ENCODE results near the gene VAMP1. TPM values are rescaled to one million over a fixed set of nuclear protein-coding genes. Genes with fewer than 3 reads are reported as not detected.
A peak's percentile ranks its signal among the peaks of the same experiment; 100 is the strongest.
"Not testable (repeated sequence)": the region's sequence is repeated elsewhere in the genome, so short reads cannot be mapped to it uniquely, and the experiment has no call there.

The VAMP1 gene
- total RNA-seq, 1 donor from 2014 or later, result 4.1 TPM

DNA sequence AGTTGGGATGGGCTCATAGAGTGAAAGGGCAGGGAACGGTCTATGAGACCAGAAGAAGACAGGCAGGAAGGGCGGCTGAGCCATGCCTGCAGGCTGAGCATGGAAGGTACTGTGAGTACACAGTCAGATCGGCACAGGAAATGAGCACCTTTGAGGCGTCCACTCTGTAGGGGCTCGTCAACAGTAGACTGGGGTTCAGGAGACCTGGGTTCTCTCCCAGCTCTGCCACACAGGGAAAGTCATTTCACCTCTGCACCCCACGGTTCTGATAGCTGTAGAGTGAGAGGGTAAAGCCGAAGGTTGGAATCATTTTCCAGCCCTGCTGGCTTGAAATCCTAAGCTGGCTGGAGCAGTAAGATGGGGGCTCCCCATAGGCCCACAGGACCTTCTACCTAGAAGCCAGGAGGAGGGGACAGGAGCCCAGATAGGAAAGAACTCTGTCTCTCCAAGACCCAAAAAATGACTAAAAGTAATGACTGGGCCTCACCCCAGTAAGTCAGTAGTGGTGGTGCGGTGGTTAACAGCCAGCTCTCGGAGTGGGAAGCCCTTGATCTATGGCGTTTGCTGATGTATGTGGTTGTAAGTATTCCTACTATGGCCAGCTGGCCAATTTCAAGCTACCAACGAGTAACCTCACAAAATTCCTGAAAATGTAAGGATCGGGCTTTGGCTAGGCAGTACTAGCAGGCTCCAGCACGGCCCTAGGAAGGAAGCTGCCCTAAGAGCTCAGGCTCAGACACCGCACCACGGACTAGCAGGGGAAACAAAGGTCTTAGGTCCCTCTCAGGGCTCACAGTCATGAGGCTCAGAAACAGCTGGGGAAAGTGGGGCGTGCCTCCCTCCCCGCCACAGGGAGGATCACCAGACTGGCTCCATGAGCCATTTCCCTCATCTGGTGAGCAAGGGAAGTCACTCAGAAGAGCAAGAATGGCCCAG, 36.0 kb downstream of the VAMP1 start:
- intact Hi-C loops (cut with DNase I), result no loop called here
- peak; percentile 27 for DNase-seq (ENCODE audit: low spot score)

DNA sequence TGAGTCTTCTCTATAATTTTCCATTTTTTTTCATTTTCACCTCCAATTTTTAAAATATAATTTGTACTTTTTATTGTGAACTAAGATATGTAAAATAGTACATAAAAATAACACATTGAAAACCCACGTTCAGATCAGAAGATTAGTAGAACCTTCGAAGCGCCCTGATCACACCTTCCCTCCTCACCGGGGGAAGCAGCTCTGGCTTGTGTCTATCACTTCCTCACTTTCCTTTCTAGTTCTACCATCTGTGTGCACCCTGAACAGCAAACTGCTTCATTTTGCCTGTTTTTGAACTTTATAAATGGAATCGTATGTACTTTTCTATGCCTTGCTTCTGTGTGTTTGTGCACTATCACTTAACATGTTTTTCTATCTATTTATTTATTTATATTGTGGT, 37.5 kb downstream of the VAMP1 start:
- intact Hi-C loops (cut with DNase I), result no loop called here
- no peak for DNase-seq (ENCODE audit: low spot score)

DNA sequence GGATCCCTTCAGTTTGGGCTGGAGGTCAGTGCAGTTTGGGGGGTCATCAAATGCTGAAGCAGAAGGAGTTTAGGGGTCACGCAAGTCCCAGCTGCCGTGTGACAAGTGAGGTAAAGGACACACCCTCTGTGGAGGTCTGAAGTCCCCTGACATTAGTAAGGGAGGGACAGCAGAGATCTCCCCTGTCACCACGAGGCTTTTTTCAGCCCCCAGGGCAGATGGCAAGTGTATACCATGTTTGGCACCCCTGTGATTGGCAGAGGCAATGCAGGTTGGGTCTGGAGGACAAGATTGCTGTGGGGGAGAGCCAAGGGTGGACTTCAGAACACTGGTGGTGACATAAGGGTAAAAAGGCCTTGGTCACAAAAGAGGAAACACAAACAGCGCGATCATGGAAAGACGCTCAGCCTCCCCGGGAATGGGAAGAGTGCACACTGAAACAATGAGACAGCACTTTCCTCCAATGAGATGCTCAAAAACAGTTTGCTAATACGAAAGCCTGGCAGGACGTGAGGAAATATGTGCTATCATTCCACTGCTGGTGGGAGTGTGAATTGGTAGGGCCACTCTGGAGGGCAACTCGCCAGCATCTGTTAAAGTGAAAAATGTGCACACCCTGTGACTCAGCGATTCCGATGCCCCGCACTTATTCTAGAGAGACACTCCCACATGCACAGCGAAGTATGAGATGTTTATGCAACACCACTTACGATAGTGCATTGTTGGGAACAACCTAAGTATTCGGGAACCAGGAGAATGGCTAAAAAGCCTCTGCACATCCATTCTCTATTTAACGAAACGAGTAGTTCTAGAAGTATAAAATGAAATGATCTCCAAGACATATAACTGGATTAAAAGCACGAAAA, 40.1 kb downstream of the VAMP1 start:
- intact Hi-C loops (cut with DNase I), result no loop called here
- DNase-seq (ENCODE audit: low spot score), result peak; percentile 82

DNA sequence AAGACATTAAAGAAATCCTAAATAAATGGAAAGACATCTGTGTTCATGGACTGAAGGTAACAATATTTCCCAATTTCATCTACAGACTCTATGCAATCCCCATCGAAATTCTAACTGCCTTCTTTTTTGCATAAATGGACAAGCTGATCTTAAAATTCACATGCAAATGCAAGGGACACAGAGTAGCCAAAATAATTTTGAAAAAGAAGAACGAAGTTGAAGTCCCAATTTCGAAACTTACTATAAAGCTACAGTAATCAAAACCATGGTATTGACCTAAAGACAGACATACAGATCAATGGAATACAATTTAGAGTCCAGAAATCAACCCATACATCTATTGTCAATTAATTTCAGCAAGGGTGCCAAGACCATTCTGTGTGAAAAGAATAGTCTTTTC, 42.2 kb downstream of the VAMP1 start:
- no peak for DNase-seq (ENCODE audit: low spot score)

DNA sequence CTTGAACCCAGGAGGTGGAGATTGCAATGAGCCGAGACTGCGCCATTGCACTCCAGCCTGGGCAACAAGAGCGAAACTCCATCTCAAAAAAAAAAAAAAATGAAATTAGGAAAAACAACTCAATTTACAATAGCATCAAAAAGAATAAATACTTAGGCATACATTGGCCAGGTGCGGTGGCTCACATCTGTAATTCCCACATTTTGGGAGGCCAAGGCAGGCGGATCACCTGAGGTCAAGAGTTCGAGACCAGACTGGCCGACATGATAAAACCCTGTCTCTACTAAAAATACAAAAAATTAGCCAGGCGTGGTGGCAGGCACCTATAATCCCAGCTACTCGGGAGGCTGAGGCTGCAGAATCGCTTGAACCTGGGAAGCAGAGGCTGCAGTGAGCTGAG, 42.7 kb downstream of the VAMP1 start:
- DNase-seq (ENCODE audit: low spot score); intact Hi-C loops (cut with DNase I): not testable (repeated sequence)

More for the DNA sequence above, 42.2 kb downstream of the VAMP1 start:
- intact Hi-C loops (cut with DNase I), result no loop called here

DNA sequence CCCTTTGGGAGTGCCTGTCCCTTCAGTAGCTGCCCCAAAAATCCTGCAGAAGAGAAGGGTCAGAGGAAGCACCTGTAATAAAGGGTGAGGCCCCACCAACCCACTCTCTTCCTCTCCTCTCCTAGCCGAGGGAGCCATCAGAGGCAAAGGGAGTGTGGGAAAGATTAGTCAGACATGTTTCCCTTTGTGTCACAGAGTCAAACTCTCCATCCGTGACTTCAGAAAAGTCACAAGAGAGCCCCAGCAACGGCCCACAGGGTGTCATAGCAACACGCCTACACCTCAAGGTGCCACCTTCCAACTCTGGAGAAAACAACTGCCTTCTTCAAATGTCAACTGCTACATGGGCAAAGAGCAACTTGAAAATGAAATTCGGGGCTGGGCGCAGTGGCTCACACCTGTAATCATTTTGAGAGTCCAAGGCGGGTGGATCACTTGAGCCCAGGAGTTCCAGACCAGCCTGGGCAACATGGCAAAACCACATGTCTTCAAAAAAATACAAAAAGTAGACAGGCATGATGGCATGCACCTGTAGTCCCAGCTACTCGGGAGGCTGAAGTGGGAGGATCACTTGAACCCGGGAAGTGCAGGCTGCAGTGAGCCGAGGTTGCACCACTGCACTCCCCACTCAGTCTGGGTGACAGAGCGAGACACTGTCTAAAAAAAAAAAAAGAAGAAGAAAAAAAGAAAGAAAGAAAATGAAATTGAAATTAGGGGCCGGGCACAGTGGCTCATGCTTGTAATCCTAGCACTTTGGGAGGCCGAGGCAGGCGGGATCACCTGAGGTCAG, 43.4 kb downstream of the VAMP1 start:
- DNase-seq (ENCODE audit: low spot score), result no peak
- intact Hi-C loops (cut with DNase I), result no loop called here

DNA sequence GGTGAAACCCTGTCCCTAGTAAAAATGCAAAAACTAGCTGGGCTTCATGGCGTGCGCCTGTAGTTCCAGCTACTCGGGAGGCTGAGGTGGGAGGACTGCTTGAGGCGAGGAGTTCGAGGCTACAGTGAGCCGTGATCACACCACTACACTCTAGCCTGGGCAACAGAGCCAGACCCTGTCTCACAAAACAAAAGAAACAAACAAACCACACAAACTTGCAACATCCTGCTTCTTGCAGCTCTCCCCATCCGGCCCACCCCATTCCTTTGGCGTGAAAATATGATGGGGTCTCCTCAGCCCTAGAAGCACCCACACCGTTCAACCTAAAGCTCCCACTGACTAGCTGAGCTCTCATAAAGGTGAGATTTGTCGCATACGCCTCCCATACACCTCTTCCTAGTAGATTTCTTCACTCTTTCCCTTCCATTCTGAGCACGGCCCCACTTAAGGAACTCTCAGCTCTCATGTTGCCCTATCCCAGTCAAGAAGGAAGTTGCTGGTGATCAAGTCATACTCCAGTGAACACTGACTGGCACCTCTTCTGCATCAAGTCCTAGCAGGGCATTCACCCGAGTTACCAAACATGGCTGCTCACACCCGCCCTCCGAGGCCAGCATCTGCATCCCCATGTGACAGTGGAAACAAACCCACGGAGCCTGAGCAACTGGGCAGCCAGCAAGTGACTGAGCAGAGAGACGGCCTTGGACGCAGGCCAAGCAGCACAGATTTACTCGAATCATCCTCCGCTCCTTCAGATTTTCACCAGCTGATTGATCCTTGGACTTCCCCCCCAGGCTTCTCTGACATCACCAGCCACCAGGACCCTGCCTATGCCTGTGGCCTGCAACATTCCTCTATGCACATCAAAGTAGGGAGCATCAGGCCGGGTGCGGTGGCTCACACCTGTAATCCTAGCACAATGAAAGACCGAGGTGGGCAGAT, 44.6 kb downstream of the VAMP1 start:
- intact Hi-C loops (cut with DNase I), result no loop called here
- no peak for DNase-seq (ENCODE audit: low spot score)

DNA sequence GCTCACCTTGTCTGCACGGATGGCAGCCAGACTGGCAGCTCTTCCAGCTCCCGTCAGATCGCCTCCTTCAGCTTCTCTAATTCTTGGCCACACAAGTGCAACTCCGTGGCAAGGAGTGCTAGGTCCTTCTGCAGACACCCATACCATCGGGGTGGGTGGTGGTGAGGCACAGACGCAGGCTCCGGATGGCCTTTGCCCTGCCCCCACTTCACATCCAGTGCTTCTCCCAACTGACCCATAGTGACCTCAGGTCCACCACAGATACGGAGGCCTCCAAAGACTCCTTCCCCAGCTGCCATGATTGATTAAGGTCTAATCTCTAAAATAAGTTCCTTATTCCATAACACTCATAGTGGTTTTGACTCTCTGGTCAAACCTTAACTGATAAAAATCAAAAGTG, 45.6 kb downstream of the VAMP1 start:
- DNase-seq (ENCODE audit: low spot score), result no peak
- intact Hi-C loops (cut with DNase I), result loop anchor here (5.0 kb wide), 1 partner anchor 127 kb away; no protein-coding TSS in a partner anchor

DNA sequence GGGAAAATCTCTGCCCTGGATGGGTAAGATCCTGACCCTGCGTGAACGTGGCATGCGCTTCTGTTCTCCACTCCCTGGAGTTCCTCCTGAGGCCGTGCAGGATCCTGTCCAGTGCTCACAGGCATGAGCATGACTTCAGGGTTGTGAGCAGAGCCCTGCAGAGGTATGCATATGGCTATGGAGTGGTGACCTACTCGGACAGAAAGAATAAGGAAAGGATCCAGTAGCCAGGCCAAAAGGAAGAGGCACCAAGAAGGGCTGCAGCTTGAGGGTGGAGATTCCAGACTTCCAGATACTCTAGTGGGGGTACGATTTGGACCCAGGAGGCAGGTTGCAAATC, 46.5 kb downstream of the VAMP1 start:
- intact Hi-C loops (cut with DNase I), result loop anchor here (5.0 kb wide), 1 partner anchor 128 kb away; no protein-coding TSS in a partner anchor
- DNase-seq (ENCODE audit: low spot score), result no peak

DNA sequence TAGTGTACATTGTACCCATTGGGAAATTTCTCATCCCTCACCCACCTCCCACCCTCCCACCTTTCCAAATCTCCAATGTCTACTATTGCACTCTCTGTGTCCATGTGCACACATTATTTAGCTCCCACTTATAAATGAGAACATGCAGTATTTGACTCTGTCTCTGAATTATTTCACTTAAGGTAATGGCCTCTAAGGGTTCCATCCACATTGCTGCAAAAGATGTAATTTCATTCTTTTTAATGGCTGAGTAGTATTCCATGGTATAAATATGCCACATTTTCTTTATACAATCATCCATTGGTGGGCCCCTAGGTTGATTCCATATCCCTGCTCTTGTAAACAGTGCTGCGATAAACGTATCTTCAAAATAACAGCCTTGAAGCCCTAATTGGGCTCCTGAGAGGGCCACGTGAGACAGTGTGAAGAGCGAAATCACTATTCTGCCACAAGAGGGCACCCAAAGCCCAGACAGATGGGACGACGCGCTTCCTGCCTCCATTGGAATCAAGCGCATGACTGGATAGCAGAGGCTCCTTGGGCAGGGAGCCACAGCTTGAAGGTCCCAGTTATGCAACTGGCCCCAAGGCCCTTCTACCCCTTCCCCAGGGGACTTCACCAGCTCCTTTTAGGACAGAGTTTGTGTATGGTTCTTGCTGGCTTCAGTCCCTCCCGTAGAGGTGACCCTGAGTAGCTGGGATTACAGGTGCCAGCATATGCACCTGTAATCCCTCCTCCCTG, 47.0 kb downstream of the VAMP1 start:
- intact Hi-C loops (cut with DNase I), result loop anchor here (1.0 to 5.0 kb wide), 4 partner anchors 41 to 129 kb away; no protein-coding TSS in a partner anchor
- DNase-seq (ENCODE audit: low spot score), result peak; percentile 91

DNA sequence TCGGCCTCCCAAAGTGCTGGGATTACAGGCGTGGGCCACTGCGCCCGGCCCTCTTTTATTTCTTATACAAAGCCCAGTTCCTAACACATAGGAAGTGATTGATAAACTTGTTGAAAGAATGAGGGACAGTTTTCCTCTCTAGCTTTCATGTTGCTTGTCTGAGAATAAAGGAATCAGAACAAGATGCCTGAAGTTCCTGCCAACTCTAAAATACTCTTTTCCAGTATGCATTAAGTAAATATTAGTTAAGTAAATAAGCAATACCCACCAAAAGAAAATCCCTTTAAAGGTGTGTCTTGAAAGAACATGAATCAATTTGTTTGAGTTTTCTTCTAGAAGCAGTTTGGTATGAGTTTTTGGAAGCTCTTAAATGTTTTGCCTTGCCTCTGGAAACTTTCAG, 50.1 kb downstream of the VAMP1 start:
- intact Hi-C loops (cut with DNase I), result loop anchor here (5.0 kb wide), 1 partner anchor 132 kb away; no protein-coding TSS in a partner anchor
- DNase-seq (ENCODE audit: low spot score), result no peak

DNA sequence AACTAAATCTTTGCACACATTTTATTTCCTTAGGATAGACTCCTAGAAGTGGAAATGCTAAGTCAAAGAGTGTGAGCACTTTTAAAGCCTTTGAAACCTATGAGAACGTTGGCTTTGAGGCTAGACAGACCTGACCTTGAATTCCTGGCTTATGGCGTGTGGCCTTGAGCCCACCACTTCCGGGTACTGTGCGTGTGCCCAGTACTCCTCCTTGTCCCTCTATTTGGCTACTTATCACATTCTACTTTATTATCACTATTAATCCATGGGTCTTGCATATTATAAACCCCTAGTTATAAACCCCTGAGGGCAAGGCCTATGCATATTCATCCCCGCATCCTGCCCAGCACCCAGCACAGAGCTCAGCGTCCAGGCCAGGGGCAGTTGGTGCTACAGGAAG, 51.7 kb downstream of the VAMP1 start:
- no peak for DNase-seq (ENCODE audit: low spot score)
- intact Hi-C loops (cut with DNase I), result no loop called here

DNA sequence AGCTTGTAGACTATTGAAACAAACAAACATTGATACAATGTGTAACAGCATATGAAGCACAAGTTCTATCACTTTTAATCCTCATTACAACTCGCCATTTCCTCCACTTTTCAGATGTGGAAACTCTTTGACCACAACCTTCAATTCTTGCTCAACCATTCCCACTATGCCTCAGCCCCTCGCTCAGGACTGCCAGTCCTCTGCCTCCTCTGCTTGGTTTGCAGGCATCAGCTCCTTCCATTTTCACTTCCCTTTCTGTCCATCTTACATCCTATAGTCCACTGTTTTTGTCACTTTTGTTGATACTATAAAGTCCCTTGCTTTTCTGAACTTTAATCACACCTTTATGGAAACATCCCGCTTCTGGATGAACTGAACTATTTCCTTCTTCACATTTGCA, 53.9 kb downstream of the VAMP1 start:
- no peak for DNase-seq (ENCODE audit: low spot score)
- intact Hi-C loops (cut with DNase I), result no loop called here

Other genes with a start within 250 kb of the VAMP1 start
- 0.30 TPM for gene PLEKHG6, start 160.0 kb downstream of the VAMP1 start, total RNA-seq
- gene TNFRSF1A, start 128.6 kb downstream of the VAMP1 start, total RNA-seq, result 60.0 TPM
- 0.46 TPM for gene SCNN1A, start 95.1 kb downstream of the VAMP1 start, total RNA-seq
- 29.4 TPM for gene LTBR, start 86.5 kb downstream of the VAMP1 start, total RNA-seq
- not detected for gene CD27, start 25.7 kb downstream of the VAMP1 start, total RNA-seq
- 17.2 TPM for gene TAPBPL, start 18.6 kb downstream of the VAMP1 start, total RNA-seq
- 174 TPM for gene MRPL51, start 22.6 kb upstream of the VAMP1 start, total RNA-seq
- gene NCAPD2, start 23.4 kb upstream of the VAMP1 start, total RNA-seq, result 12.0 TPM
- 4,827 TPM for gene GAPDH, start 63.8 kb upstream of the VAMP1 start, total RNA-seq
- gene IFFO1, start 85.4 kb upstream of the VAMP1 start, total RNA-seq, result 24.8 TPM
- 18.5 TPM for gene NOP2, start 97.6 kb upstream of the VAMP1 start, total RNA-seq
- 186 TPM for gene CHD4, start 136.7 kb upstream of the VAMP1 start, total RNA-seq
- gene LPAR5, start 165.3 kb upstream of the VAMP1 start, total RNA-seq, result 2.6 TPM
- 1.6 TPM for gene ACRBP, start 176.8 kb upstream of the VAMP1 start, total RNA-seq
- 20.6 TPM for gene ING4, start 192.4 kb upstream of the VAMP1 start, total RNA-seq
- 32.7 TPM for gene ZNF384, start 218.7 kb upstream of the VAMP1 start, total RNA-seq
- gene PIANP, start 230.1 kb upstream of the VAMP1 start, total RNA-seq, result 0.40 TPM

All from cardiac septum (tissue), 1 donor.